Tibial nerve (tissue), 4 donors: Measurements from ENCODE around the gene CDH6. TPM values are rescaled to one million over a fixed set of nuclear protein-coding genes. Genes with fewer than 3 reads are reported as not detected.

Experiments used
- DNase-seq, 2 donors: peaks; one replicate each; pipeline ENCODE4 v3.0.0-alpha.2; 2019; ENCODE audit warnings: low spot score in 2 of 2
- H3K27ac ChIP-seq, 4 donors: fragments of 200-600 bp; sonication (generic) in 3 of 4; one replicate each; pipeline ENCODE4 v1.5.1; 2017 to 2019; ENCODE audit warnings: mild to moderate bottlenecking in 1 of 4
- H3K27me3 ChIP-seq, 2 donors: fragments of 200-600 bp; sonication (generic) in 1 of 2; one replicate each; pipeline versions ENCODE4 v1.5.1 to v1.6.0; 2017 to 2019
- H3K36me3 ChIP-seq, 3 donors: fragments of 200-600 bp; sonication (generic); one replicate each; pipeline ENCODE4 v1.5.1; 2018 to 2019
- H3K4me1 ChIP-seq, 4 donors: fragments of 200-600 bp; sonication (generic) in 3 of 4; one replicate each; pipeline ENCODE4 v1.5.1; 2017 to 2019
- H3K4me3 ChIP-seq, 4 donors: fragments of 200-600 bp; sonication (generic) in 3 of 4; one replicate each; pipeline ENCODE4 v1.5.1; 2017 to 2019; ENCODE audit warnings: mild to moderate bottlenecking in 1 of 4, moderate library complexity in 1 of 4
- H3K9me3 ChIP-seq, 4 donors: fragments of 200-600 bp; sonication (generic) in 3 of 4; one replicate each; pipeline ENCODE4 v1.5.1; 2017 to 2019
- CTCF ChIP-seq, 5 experiments: fragments of 200-600 bp in 3 of 5; fragments of 450-650 bp in 2 of 5; sonication (generic) in 3 of 5; IDR thresholded peaks; one replicate each; pipeline ENCODE4 v1.5.1; 2016 to 2019; ENCODE audit warnings: antibody characterized with exemption in 5 of 5, mild to moderate bottlenecking in 3 of 5, moderate library complexity in 2 of 5
- EP300 ChIP-seq, 2 donors: sonication (generic); formaldehyde crosslinking; IDR thresholded peaks; one replicate each; pipeline ENCODE4 v1.6.1; 2017; ENCODE audit warnings: antibody characterized with exemption in 2 of 2, mild to moderate bottlenecking in 1 of 2
- POLR2A ChIP-seq, 2 donors: fragments of 450-650 bp; IDR thresholded peaks; one replicate each; pipeline ENCODE4 v1.6.1; 2017; ENCODE audit warnings: antibody characterized with exemption in 2 of 2, mild to moderate bottlenecking in 2 of 2, moderate library complexity in 2 of 2
- WGBS, 2 donors: methylation state at CpG; one replicate each; pipeline ENCODE4 v1.1.5; 2018; 5-methylcytosine and 5-hydroxymethylcytosine counted together
- total RNA-seq, 4 donors: library from RNA; depleted of rRNA; stranded (reverse); fragments of >200 nt; gene quantifications; one replicate each; pipeline ENCODE4 v1.1.0, GENCODE V29; 2016

CDH6 gene
- total RNA-seq, 4 donors from 2014 or later, result 10.8 to 23.9 (median 17.5) TPM

GRCh38 chr5:31172881-31173280, 20.6 kb upstream of the CDH6 start:
- H3K4me1 ChIP-seq, result no peaks in the 10 kb centered on the region
- TF ChIP-seq POLR2A (IDR thresholded peaks at IDR 0.05) (no peak), CTCF (IDR thresholded peaks at IDR 0.05) (no peak), EP300 (IDR thresholded peaks at IDR 0.05) (no peak)

GRCh38 chr5:31173614-31174013, 19.9 kb upstream of the CDH6 start:
- no peak overlapping the region for H3K4me3 ChIP-seq
- TF ChIP-seq POLR2A (IDR thresholded peaks at IDR 0.05) (no peak), CTCF (IDR thresholded peaks at IDR 0.05) (no peak), EP300 (IDR thresholded peaks at IDR 0.05) (no peak)
- no peaks in the 10 kb centered on the region for H3K36me3 ChIP-seq
- WGBS, 2 donors, result 60 to 83% methylated on average over 3 of the region's 3 CpGs
- no peaks in the 10 kb centered on the region for H3K27me3 ChIP-seq
- no peak overlapping the region for H3K27ac ChIP-seq
- DNase-seq, result no peak
- no peaks in the 10 kb centered on the region for H3K4me1 ChIP-seq
- H3K9me3 ChIP-seq, result no peaks in the 10 kb centered on the region

More at GRCh38 chr5:31172881-31173280, 20.6 kb upstream of the CDH6 start:
- no peak for DNase-seq
- Histone ChIP-seq H3K9me3 (no peaks in the 10 kb centered on the region), H3K27ac (no peak overlapping the region), H3K4me3 (no peak overlapping the region), H3K27me3 (no peaks in the 10 kb centered on the region), H3K36me3 (no peaks in the 10 kb centered on the region)

DNA sequence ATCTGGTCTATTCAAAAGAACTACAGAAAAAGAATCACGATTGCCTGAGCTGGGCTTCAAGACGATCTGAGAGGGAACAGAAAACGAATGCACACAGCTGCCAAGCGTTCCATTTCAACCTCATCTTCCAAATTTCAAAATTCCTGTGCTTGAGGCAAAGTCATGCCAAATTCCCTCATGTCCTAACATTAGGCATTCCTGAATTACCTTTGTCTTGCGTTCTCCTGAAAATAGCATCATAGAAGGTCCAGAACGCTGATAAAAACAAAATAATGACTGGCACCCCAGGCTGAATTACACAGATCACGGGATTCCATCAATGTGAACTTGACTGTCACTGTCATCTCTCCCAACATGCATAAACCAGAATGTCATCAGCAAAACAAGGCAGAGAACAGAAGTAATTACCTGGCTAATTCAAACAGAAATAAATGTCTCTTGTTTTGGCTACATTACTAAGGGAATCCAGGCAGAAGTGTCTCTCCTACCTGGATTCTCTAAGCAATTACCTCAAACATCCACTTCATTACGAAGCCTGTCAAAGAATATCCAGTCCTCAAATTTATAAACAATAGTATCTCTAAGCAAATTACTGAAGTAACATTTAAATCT, 12.0 kb upstream of the CDH6 start:
- Histone ChIP-seq H3K9me3 (no peaks in the 10 kb centered on the region), H3K27ac (no peak overlapping the region), H3K4me1 (no peaks in the 10 kb centered on the region), H3K4me3 (no peak overlapping the region), H3K27me3 (no peaks in the 10 kb centered on the region), H3K36me3 (no peaks in the 10 kb centered on the region)
- 81 to 86% methylated on average over 8 of the region's 8 CpGs for WGBS, 2 donors
- DNase-seq, result no peak
- no peak for TF ChIP-seq POLR2A (IDR thresholded peaks at IDR 0.05)
- TF ChIP-seq CTCF (IDR thresholded peaks at IDR 0.05), result no peak
- no peak for TF ChIP-seq EP300 (IDR thresholded peaks at IDR 0.05)

- 91 to 93% methylated on average over 6 of the region's 6 CpGs for WGBS, 2 donors
- Histone ChIP-seq H3K36me3 (no peaks in the 10 kb centered on the region), H3K27me3 (no peaks in the 10 kb centered on the region), H3K27ac (no peak overlapping the region), H3K9me3 (no peaks in the 10 kb centered on the region), H3K4me1 (no peaks in the 10 kb centered on the region), H3K4me3 (no peak overlapping the region)
- TF ChIP-seq EP300 (IDR thresholded peaks at IDR 0.05) (no peak), CTCF (IDR thresholded peaks at IDR 0.05) (no peak), POLR2A (IDR thresholded peaks at IDR 0.05) (no peak)
- DNase-seq, result no peak
Measured at GRCh38 chr5:31182136-31182535, 11.3 kb upstream of the CDH6 start.

GRCh38 chr5:31185951-31186350, 7.5 kb upstream of the CDH6 start:
- H3K27ac ChIP-seq, result no peak overlapping the region

More at GRCh38 chr5:31185951-31186350, 7.5 kb upstream of the CDH6 start:
- no peak for DNase-seq
- Histone ChIP-seq H3K4me1 (no peaks in the 10 kb centered on the region), H3K36me3 (no peaks in the 10 kb centered on the region), H3K4me3 (no peak overlapping the region), H3K27me3 (no peaks in the 10 kb centered on the region), H3K9me3 (no peaks in the 10 kb centered on the region)
- 84 to 86% methylated on average over 7 of the region's 7 CpGs for WGBS, 2 donors
- TF ChIP-seq CTCF (IDR thresholded peaks at IDR 0.05) (no peak), EP300 (IDR thresholded peaks at IDR 0.05) (no peak), POLR2A (IDR thresholded peaks at IDR 0.05) (no peak)
